ENCODE measurements around the gene OPCML. TPM values are rescaled to one million over a fixed set of nuclear protein-coding genes. Genes with fewer than 3 reads are reported as not detected.

Gene OPCML
- total and polyA plus RNA-seq, 2 donors from 2014 or later = 0.77 to 1.1 TPM

GRCh38 chr11:132655187-132655855, 877.0 kb downstream of the OPCML start:
- Histone ChIP-seq H3K4me3 (ENCODE audit: low read length in 3 of 3) (no peak overlapping the region), H3K27ac (ENCODE audit: low read depth in 2 of 2, low read length in 2 of 2) (no peak overlapping the region), H3K9me3 (ENCODE audit: control insufficient read depth in 2 of 3, insufficient read depth in 1 of 3, low read length in 3 of 3) (no peaks in the 10 kb centered on the region), H3K4me1 (ENCODE audit: control insufficient read depth in 2 of 3, insufficient read depth in 2 of 3, low read depth in 1 of 3, low read length in 3 of 3) (no peaks in the 10 kb centered on the region), H3K9ac (ENCODE audit: low read length in 3 of 3) (no peak overlapping the region), H3K27me3 (ENCODE audit: control insufficient read depth, insufficient read depth, low read length) (no peaks in the 10 kb centered on the region), H3K36me3 (ENCODE audit: control insufficient read depth in 2 of 3, insufficient read depth in 3 of 3, low read length in 3 of 3) (no peaks in the 10 kb centered on the region)
- FAIRE-seq (no peak), DNase-seq (no peak)
- TF ChIP-seq CTCF (IDR thresholded peaks at IDR 0.05; ENCODE audit: borderline replicate concordance, extremely low read depth, insufficient read depth) = no peak
- intact Hi-C loops (cut with DNase I) = no loop called here

DNA sequence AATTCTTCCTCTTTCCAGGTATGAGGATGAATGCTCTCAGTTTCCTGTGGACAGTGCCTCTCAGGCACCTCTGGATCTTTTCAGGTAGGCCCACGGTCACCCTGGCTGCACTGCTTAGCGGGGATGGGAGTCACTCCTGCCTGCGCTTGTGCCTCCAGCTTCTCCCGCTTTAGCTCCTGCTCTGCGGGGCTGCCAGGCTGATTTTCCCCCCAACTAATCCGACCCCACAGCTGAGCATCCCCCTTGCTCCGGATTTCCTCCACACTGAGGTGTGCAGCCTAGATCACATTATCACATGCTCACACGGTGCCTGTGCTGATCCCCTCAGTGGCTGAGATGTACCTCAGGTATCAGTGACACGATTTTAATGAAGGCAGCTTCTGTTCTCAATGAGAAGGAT, 879.1 kb downstream of the OPCML start:
- no peak for TF ChIP-seq CTCF (IDR thresholded peaks at IDR 0.05; ENCODE audit: borderline replicate concordance, extremely low read depth, insufficient read depth)
- Histone ChIP-seq H3K4me1 (ENCODE audit: control insufficient read depth in 2 of 3, insufficient read depth in 2 of 3, low read depth in 1 of 3, low read length in 3 of 3) (no peaks in the 10 kb centered on the region), H3K9me3 (ENCODE audit: control insufficient read depth in 2 of 3, insufficient read depth in 1 of 3, low read length in 3 of 3) (no peaks in the 10 kb centered on the region), H3K9ac (ENCODE audit: low read length in 3 of 3) (no peak overlapping the region), H3K36me3 (ENCODE audit: control insufficient read depth in 2 of 3, insufficient read depth in 3 of 3, low read length in 3 of 3) (no peaks in the 10 kb centered on the region), H3K27ac (ENCODE audit: low read depth in 2 of 2, low read length in 2 of 2) (no peak overlapping the region), H3K27me3 (ENCODE audit: control insufficient read depth, insufficient read depth, low read length) (no peaks in the 10 kb centered on the region), H3K4me3 (ENCODE audit: low read length in 3 of 3) (no peak overlapping the region)
- no peak for FAIRE-seq
- DNase-seq = no peak
- intact Hi-C loops (cut with DNase I) = no loop called here

DNA sequence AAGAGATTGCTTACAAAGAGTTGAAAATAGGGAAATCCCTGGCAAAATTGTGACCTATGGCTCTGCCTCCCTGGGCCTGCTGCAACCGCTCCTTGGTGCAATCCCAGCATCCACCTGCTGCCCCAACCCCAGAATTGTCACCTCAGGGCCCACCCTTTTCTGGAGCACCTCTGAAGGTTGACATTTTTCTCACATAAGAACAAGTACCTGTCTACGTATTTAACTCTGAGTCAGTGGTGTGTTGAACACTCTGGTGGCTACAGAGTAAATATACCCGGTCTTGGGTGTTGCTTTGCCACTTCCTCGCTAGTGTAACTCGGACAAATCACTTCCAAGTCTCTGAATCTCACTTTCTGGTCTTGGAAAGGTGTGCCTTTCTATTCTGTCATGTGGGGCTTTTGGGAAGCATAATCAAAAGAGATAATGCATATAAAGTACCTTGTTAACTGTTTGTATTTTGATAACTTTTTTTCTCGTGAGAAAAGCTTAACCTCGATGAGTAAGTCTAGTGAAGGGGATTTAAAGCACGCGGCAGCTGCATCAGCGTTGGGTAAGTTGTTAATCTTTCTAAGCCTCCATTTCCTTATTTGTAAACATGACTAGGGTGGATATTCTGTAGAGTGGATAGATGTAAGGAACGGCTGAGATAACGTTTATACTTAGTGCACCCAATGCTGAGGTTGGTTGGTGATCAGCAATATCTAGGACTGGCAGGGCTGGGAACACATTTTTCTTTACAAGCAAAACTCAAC, 881.2 kb downstream of the OPCML start:
- H3K4me1 ChIP-seq (ENCODE audit: control insufficient read depth in 2 of 3, insufficient read depth in 2 of 3, low read depth in 1 of 3, low read length in 3 of 3) = no peaks in the 10 kb centered on the region
- intact Hi-C loops (cut with DNase I) = no loop called here
- no peaks in the 10 kb centered on the region for H3K36me3 ChIP-seq (ENCODE audit: control insufficient read depth in 2 of 3, insufficient read depth in 3 of 3, low read length in 3 of 3)
- no peak overlapping the region for H3K4me3 ChIP-seq (ENCODE audit: low read length in 3 of 3)
- no peak overlapping the region for H3K9ac ChIP-seq (ENCODE audit: low read length in 3 of 3)
- no peak for DNase-seq
- TF ChIP-seq CTCF (IDR thresholded peaks at IDR 0.05; ENCODE audit: borderline replicate concordance, extremely low read depth, insufficient read depth) = no peak
- H3K9me3 ChIP-seq (ENCODE audit: control insufficient read depth in 2 of 3, insufficient read depth in 1 of 3, low read length in 3 of 3) = no peaks in the 10 kb centered on the region
- no peak overlapping the region for H3K27ac ChIP-seq (ENCODE audit: low read depth in 2 of 2, low read length in 2 of 2)
- no peak for FAIRE-seq
- no peaks in the 10 kb centered on the region for H3K27me3 ChIP-seq (ENCODE audit: control insufficient read depth, insufficient read depth, low read length)

Measured in kidney (tissue), 14 donors.